NB4 (cell line): ENCODE results near the gene YTHDC1.
A peak's percentile ranks its signal among the peaks of the same experiment; 100 is the strongest.

Source experiments
- DNase-seq: peaks from one replicate; pipeline ENCODE4 v3.0.0; 2010; ENCODE audit warnings: low read depth
- H3K4me3 ChIP-seq: one replicate; pipeline ENCODE4 v1.5.1; 2011; ENCODE audit warnings: mild to moderate bottlenecking, low read depth, low read length, moderate library complexity
- CTCF ChIP-seq: IDR thresholded peaks from one replicate; pipeline ENCODE4 v1.5.1; 2012; ENCODE audit warnings: low read depth, low read length
- MAX ChIP-seq: IDR thresholded peaks from 2 replicates; pipeline ENCODE4 v1.6.1; 2011; ENCODE audit warnings: low read depth, low read length
- MYC ChIP-seq: IDR thresholded peaks from 2 replicates; pipeline ENCODE4 v1.6.1; 2011; ENCODE audit warnings: low read depth, low read length
- POLR2A ChIP-seq: IDR thresholded peaks from 2 replicates; pipeline ENCODE4 v1.6.1; 2011; ENCODE audit warnings: mild to moderate bottlenecking; ENCODE audit not compliant: insufficient read length; ENCODE audit errors: extremely low read depth

YTHDC1 gene

GRCh38 chr4:68388347-68388865 lies 38.5 kb upstream of the YTHDC1 start:
- no peak for DNase-seq
- H3K4me3 ChIP-seq, result no peak overlapping the region
- no peak for TF ChIP-seq CTCF
- TF ChIP-seq MYC, result no peak
- no peak for TF ChIP-seq POLR2A
- no peak for TF ChIP-seq MAX

GRCh38 chr4:68385267-68385666 lies 35.4 kb upstream of the YTHDC1 start:
- no peak for DNase-seq

GRCh38 chr4:68383115-68383514 lies 33.2 kb upstream of the YTHDC1 start:
- no peak for DNase-seq
- no peak overlapping the region for H3K4me3 ChIP-seq
- no peak for TF ChIP-seq POLR2A
- no peak for TF ChIP-seq MYC
- no peak for TF ChIP-seq CTCF
- no peak for TF ChIP-seq MAX

More at GRCh38 chr4:68385267-68385666, 35.4 kb upstream of the YTHDC1 start:
- TF ChIP-seq POLR2A (no peak), MAX (no peak), CTCF (no peak), MYC (no peak)
- no peak overlapping the region for H3K4me3 ChIP-seq

- H3K4me3 ChIP-seq, result no peak overlapping the region
- TF ChIP-seq MAX (no peak), MYC (no peak), POLR2A (no peak), CTCF (no peak)
- no peak for DNase-seq
Observed at GRCh38 chr4:68378226-68378625, 28.3 kb upstream of the YTHDC1 start.

GRCh38 chr4:68375667-68376559 lies 26.0 kb upstream of the YTHDC1 start:
- H3K4me3 ChIP-seq, result no peak overlapping the region
- TF ChIP-seq POLR2A, result no peak
- TF ChIP-seq CTCF, result peak; percentile 84
- TF ChIP-seq MAX, result 0 out of 2 replicates have a peak, but pooled peaks have one; percentile 10
- TF ChIP-seq MYC, result no peak
- DNase-seq, result peak; percentile 55
